DMS114 treated with DMSO at 0.1 percent for 48 hours (cell line): ENCODE measurements around the gene PARD6B.
"Not testable (repeated sequence)": the region's sequence is repeated elsewhere in the genome, so short reads cannot be mapped to it uniquely, and the experiment has no call there.

Experiments used
- DNase-seq: peaks from one replicate; lab custom pipeline; 2025; ENCODE audit not compliant: unreplicated experiment; lab: John Stamatoyannopoulos, UW

Gene PARD6B

GRCh38 chr20:50771419-50772080, 40.2 kb downstream of the PARD6B start:
- not testable (repeated sequence) for DNase-seq

- DNase-seq = no peak
Measured at GRCh38 chr20:50772420-50773185, 41.2 kb downstream of the PARD6B start.

- no peak for DNase-seq
Measured at GRCh38 chr20:50774515-50774914, 43.1 kb downstream of the PARD6B start.

GRCh38 chr20:50776122-50776817, 44.9 kb downstream of the PARD6B start:
- DNase-seq = no peak

- DNase-seq = no peak
Measured at GRCh38 chr20:50777373-50777772, 46.0 kb downstream of the PARD6B start.

- DNase-seq = not testable (repeated sequence)
Measured at GRCh38 chr20:50778994-50779393, 47.6 kb downstream of the PARD6B start.

GRCh38 chr20:50783390-50783789, 52.0 kb downstream of the PARD6B start:
- DNase-seq = no peak

GRCh38 chr20:50783903-50784302, 52.5 kb downstream of the PARD6B start:
- no peak for DNase-seq

- DNase-seq = no peak
Measured at GRCh38 chr20:50784464-50784863, 53.1 kb downstream of the PARD6B start.

GRCh38 chr20:50786703-50787102, 55.3 kb downstream of the PARD6B start:
- DNase-seq = no peak

GRCh38 chr20:50787181-50787580, 55.8 kb downstream of the PARD6B start:
- no peak for DNase-seq

GRCh38 chr20:50788045-50788991, 56.9 kb downstream of the PARD6B start:
- peak; percentile 83 for DNase-seq

- no peak for DNase-seq
Measured at GRCh38 chr20:50789968-50790650, 58.7 kb downstream of the PARD6B start.

- DNase-seq = peak; percentile 86
Measured at GRCh38 chr20:50790651-50791277, 59.4 kb downstream of the PARD6B start.

- peak; percentile 54 for DNase-seq
Measured at GRCh38 chr20:50792708-50793574, 61.6 kb downstream of the PARD6B start.

GRCh38 chr20:50793575-50794016, 62.2 kb downstream of the PARD6B start:
- DNase-seq = not testable (repeated sequence)

- DNase-seq = peak; percentile 81
Measured at GRCh38 chr20:50794181-50794845, 62.9 kb downstream of the PARD6B start.
